ENCODE results near the gene IMPA2. TPM values are rescaled to one million over a fixed set of nuclear protein-coding genes. Genes with fewer than 3 reads are reported as not detected.
"Not testable (repeated sequence)": the region's sequence is repeated elsewhere in the genome, so short reads cannot be mapped to it uniquely, and the experiment has no call there.

Gene IMPA2
- total RNA-seq, 1 donor from 2014 or later: 31.8 TPM

GRCh38 chr18:11960743-11961380, 20.4 kb upstream of the IMPA2 start:
- no peak for DNase-seq (ENCODE audit: low spot score)

- no peak for DNase-seq (ENCODE audit: low spot score)
These were observed 18.7 kb upstream of the IMPA2 start for GRCh38 chr18:11962597-11962996.

- DNase-seq (ENCODE audit: low spot score): no peak
These were observed 17.3 kb upstream of the IMPA2 start for GRCh38 chr18:11963991-11964484.

DNA sequence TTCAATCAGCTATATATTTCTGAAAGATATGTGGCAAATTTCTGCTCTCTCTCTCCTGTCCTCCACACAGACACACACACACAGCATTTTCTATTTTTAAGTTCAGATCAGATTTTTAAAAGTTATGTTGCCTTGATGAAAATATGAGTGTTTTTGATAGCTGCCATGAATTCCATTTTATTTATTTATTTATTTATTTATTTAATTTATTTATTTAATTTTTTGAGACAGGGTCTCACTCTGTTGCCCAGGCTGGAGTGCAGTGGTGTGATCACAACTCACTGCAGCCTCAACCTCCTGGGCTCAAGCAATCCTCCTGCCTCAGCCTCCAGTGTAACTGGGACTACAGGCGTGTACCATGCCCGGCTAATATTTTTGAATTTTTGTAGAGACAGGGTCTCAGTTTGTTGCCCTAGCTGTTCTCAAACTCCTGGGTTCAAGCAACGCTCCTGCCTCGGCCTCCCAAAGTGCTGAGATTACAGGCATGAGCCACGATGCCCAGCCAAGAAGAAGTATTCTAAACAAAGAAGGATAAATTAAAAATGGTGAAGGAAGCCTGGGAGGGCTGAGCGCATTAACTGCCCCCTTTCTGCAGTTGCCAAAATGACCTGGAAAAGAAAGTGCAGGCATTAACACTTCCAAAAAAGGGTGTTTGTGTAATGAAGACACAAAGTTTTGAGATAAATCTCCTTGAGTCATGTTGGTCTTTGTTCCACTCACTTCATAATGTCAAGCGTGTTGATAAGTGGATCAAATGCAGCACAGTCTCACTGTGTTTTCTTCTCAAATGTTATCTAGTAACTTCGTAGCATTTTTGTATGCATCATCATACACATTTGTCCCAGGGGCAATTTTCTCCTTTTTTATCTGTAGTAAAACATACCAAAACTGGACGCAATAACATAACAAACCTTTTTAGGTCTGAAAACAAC, 11.1 kb upstream of the IMPA2 start:
- DNase-seq (ENCODE audit: low spot score): no peak

GRCh38 chr18:11970836-11971226, 10.5 kb upstream of the IMPA2 start:
- DNase-seq (ENCODE audit: low spot score): not testable (repeated sequence)

DNA sequence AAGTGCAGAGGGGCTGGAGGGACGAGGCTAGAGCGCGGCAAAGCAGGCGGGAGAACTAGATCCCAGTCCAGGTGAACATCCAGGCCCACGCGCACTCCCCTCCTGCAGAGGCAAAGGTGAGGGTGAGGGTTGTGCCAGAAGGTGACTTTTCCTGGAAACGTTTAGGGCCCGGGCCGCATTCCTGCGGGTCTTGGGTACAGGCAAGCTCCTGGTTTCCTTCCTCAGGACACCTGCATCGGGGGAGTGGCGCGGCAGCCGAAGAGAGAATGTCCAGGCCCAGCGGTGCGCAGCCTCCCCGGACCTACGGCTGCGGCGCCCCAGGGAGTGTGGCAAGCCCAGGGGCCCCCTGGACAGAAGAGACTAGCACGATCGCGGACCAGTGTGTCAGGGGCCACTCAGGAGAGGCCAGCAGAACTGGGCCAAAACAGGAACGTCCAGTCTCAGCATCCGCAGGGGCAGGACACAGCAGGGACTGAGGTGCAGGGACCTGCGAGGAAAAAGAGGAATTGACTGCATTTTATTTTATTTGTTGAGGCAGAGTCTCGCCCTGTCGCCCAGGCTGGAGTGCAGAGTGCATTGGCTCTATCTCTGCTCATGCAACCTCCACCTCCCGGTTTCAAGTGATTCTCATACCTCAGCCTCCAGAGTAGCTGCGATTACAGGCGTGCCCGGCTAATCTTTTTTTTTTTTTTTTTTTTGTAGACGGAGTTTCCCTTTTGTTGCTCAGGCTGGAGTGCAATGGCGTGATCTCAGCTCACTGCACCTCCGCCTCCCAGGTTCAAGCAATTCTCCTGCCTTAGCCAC, 8.7 kb upstream of the IMPA2 start:
- DNase-seq (ENCODE audit: low spot score): no peak

- no peak for DNase-seq (ENCODE audit: low spot score)
These were observed 6.5 kb upstream of the IMPA2 start for GRCh38 chr18:11974741-11975325.

- DNase-seq (ENCODE audit: low spot score): no peak
These were observed 5.6 kb upstream of the IMPA2 start for GRCh38 chr18:11975723-11976122.

DNA sequence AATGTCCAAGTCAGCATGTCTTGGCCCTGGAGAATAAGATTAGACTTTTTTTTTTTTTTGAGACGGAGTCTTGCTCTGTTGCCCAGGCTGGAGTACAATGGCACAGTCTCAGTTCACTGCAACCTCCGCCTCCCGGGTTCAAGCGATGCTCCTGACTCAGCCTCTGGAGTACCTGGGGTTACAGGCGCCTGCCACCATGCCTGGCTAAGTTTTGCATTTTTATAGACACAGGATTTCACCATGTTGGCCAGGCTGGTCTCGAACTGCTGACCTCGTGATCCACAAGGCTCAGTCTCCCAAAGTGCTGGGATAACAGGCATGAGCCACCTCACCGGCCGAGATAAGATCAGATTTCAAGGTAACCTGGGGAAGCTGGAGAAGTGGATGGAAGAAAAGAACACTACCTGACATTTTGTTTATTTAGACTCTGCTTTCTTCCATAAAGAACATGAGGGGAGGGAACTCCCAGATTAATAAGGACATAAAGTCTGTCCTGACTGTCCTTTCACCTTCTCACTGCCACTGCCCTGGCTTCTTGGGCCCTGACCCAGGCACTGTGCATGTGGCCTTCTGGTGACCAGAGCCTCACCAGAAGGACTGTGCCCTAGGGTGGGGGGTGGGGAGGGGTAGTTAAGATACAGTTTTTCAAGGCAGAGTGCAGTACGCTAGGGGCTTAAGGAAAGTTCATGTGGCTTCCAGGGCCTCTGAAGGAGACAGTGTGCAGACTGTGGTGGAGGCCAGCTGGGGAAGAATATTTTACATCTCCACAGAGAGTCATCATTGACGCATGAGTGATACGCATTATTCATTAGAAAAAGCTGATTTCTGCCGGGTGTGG, 4.8 kb upstream of the IMPA2 start:
- no peak for DNase-seq (ENCODE audit: low spot score)

DNA sequence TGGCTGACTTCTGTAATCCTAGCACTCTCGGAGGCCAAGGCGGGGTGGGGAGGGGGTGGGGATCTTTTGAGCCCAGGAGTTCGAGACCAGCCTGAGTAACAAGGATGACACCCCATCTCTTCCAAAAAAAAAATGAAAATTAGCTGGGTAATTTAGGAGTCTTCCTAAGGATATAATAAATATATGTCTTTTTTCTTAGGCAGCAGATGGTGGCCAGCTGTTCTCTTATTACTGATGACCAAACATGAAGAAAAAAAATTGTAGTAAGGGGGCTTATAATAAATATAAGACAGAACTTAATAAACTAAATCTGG, 4.2 kb upstream of the IMPA2 start:
- no peak for DNase-seq (ENCODE audit: low spot score)

DNA sequence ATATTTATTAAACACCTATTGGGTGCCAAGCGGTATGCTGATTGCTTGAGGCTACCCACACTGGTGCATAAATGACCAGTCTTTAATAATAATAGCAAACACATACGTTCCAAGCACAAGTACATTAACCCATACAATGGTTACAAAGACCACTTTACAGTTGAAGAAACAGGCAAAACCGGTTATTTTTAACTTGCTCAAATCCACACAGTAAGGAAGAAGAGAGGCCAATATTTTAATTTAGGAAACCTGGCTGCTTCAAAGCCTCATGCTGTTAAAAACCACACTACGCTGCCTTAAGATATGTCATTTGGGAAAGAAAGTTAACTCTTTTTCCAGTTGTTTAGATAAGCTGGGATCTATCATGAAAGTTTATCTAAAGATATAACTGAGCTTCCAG, 2.4 kb upstream of the IMPA2 start:
- no peak for DNase-seq (ENCODE audit: low spot score)

- DNase-seq (ENCODE audit: low spot score): no peak
These were observed 1.2 kb upstream of the IMPA2 start for GRCh38 chr18:11980163-11980493.

DNA sequence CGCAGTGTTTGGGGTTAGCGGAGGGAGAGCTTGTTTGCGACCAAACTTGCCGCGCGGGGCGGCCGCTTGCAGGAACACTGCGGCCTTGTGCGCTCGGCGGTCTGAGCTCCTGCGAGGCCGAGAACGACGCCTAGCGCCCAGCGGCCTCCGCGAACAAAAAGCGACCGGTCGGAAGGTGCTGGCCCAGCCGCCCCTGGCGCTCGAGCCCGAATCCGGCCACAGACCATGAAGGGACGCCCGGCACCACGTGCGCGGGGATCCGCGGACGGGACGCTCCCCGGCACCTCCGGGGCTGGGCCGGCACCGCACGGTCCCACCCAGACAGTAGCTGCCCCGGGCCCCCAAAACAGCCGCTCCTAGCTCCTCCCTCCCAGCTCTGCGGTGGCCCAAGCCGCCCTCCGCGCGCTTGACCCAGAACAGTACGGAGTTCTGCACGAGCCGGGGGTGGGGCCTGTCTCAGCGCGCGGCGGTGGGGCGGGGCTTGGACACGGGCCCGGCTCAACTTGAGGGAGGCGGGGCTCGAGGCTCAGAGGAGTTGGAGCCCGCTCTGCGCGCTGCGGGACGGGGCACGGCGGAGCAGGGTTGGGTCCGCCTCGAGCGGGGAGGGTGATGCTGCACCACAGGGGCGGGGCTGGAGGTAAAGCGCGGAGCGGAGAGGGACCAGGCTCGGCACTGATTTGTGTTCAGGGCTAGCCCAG, 664 bp upstream of the IMPA2 start:
- DNase-seq (ENCODE audit: low spot score): peak; percentile 99

GRCh38 chr18:11981543-11982366, 448 bp downstream of the IMPA2 start:
- peak; percentile 90 for DNase-seq (ENCODE audit: low spot score)

- DNase-seq (ENCODE audit: low spot score): no peak
These were observed 1.7 kb downstream of the IMPA2 start for GRCh38 chr18:11982981-11983380.

DNA sequence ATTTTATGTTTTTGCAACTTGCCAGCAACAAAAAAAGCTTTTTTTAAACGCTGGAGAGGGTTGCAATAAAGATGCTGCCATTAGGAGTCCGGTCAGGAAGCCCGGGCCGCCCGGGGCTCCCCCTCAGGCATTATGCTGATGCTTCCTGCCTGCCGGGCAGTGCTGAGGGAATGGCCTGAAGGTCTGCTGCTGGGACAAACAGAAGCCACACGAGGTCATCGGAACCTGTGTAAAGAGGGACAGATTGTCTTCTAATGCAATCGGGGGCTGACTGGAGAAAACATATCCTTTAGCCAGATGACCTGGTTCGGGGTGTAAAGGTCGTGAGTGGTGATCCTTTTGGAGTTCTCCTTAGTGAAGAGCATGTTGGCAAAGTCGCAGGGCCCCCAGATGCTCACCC, 2.3 kb downstream of the IMPA2 start:
- DNase-seq (ENCODE audit: low spot score): peak; percentile 88

DNA sequence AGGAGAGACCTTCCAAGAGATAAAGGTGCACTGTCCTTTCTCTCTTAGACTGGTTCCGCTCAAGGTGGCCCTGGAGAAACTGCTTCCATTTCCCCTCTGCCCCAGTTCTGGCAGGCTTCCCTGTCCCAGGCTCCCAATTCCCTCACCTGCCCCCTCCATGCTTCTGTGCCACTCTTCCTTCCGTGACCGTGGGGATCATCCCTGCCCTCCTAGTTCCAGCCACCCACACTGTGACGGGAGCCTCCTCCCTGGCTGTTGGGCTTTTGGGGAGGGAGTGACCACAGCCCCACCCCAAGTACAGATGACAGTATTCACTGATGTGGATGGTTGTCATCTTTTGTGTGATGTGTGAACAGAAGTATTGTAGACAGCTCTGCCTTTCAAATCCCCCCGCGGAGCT, 2.8 kb downstream of the IMPA2 start:
- peak; percentile 82 for DNase-seq (ENCODE audit: low spot score)

DNA sequence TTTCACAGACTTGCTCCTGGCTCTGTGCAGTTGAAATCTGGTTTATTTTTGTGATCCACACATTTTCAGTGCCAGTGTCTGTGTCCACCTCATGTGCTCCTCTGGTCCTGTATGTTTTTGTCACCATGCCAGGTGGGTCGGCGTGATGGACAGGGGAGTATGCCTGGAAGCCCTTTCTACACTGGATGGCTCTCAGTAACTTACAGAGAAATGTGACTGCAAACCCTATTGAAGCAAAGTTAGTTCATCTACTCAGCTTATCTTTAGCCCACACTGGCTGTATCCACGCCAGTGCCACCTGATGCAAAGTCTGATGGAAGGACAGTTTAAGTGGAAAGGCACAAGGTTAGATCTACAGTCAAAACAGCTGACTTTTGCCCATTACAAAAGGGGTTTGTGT, 4.3 kb downstream of the IMPA2 start:
- no peak for DNase-seq (ENCODE audit: low spot score)

- no peak for DNase-seq (ENCODE audit: low spot score)
These were observed 4.8 kb downstream of the IMPA2 start for GRCh38 chr18:11986061-11986460.
